ENCODE measurements around the gene MAN1B1.
A peak's percentile ranks its signal among the peaks of the same experiment; 100 is the strongest.
"Not testable (repeated sequence)": the region's sequence is repeated elsewhere in the genome, so short reads cannot be mapped to it uniquely, and the experiment has no call there.

Gene MAN1B1

DNA sequence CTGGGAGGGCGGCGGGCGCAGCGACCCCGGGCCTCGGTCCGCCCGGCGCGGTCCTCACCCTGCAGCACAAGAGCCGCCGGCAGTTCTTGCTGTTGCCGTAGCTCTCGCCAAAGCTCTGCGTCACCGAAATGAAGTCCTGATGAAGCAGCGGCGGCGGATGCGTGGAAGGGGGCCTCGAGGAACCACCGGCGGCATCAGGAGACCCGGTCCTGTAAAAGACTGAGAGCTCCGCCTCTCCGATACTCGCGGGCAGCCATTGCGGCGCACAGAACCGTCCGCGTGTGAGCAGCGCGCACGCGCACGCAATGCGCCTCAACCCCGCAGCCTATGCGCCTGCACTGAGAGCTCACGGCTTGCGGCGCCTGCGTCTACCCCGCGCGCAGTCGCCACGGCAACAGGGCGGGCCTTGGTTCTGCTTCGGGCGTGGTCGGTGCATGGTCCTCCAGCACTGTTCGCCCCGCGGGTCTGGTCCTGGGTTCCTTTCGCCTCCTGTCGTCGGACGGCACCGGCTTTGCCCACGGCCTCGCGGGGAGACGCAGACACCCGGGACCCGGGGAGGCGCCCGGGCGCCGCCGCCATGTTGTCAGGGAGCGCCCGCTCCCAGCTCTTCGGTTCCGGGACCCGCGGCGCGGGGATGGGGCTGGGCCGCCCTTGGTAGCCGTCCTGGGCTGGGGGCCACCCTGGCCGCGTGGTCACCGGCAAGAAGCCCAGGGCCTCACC lies 42.8 kb downstream of the MAN1B1 start:
- peak; percentile 56 to 91 for DNase-seq

GRCh38 chr9:137130176-137130755 lies 43.5 kb downstream of the MAN1B1 start:
- DNase-seq: no peak

GRCh38 chr9:137134191-137134590 lies 47.4 kb downstream of the MAN1B1 start:
- no peak for DNase-seq

DNA sequence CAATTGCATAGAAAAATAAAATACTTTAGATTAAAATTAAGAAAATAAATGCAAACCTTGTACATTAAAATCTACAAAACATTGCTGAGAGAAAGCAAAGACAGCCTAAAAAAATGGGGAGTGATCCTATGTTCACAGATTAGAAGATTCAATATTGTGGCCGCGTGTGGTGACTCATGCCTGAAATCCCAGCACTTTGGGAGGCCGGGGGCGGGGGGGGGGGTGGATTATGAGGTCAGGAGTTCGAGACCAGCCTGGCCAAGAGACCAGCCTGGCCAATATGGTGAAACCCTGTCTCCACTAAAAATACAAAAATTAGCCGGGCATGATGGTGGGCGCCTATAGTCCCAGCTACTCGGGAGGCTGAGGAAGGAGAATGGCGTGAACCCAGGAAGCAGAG lies 48.4 kb downstream of the MAN1B1 start:
- DNase-seq: not testable (repeated sequence)

DNA sequence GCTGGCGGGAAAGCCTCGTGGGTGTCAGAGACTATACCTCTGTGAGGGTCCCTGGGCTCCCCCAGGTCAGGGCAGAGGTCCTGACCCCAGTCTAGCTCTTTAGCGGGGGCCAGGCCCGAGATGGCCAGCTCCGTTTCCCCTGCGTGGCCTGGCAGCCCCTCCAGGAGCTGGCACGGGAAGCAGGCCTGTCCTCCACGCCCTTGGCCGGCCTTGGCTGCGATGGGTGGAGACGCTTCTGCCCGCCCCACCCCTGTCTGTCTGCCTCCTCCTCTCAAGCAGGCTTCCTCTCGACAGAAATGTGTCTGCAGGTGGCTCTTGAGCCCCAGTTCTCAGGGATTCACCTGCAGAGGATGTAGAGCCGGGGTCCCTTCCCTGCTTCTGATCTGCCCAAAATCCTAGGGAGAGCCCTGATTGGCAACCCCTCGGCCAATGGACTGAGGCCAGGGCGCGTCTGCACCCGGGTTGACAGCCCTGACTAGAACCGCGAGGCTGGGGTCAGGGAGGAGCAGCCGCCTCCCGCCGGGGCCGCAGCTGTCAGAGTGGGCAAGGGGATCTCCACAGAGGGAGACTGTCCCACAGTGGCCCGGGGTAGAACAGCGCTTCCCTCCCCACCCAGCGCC lies 49.6 kb downstream of the MAN1B1 start:
- no peak for DNase-seq

GRCh38 chr9:137136881-137137607 lies 50.3 kb downstream of the MAN1B1 start:
- DNase-seq: no peak

DNA sequence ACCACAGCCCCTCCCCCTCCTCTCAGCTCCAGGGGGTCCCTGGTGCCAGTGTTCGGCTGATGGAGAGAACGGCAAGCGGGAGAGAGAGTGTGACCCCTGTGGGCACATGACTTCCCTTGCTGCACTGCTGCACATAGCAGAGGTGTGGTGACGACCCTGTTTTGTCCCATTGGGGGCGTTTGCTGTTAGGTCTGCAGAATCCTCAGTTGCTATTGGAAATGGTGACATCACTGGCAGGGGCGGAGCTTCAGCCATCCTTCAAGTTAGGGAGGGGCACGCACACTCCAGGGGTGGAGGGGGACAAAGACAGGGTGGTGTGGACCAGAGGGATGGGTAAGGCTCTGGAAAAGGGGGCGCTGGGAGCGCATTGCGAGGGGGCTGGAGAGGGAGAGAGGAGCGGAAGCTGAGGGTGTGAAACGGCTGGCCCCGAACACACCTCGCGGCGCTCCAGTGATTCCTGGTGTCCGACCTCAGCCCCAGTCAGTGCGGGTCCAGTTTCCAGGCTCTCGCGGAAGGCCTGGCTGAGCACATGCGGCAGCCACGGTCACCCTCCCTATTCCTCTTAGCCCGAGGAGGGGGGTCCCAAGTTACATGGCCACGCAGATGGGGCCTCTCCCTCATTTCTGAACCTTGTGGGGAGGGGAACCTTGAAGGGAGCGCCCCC lies 51.4 kb downstream of the MAN1B1 start:
- peak in 1 of 2 experiments; percentile 52 for DNase-seq

GRCh38 chr9:137138722-137139467 lies 52.1 kb downstream of the MAN1B1 start, which contains the start of gene GRIN1:
Gene GRIN1, plus strand, starts transcription at chr9:137139154. Its CDS starts 333 bp downstream, at chr9:137139487.
- DNase-seq: no peak

- no peak for DNase-seq
Observed at GRCh38 chr9:137139468-137140150, 52.8 kb downstream of the MAN1B1 start.

DNA sequence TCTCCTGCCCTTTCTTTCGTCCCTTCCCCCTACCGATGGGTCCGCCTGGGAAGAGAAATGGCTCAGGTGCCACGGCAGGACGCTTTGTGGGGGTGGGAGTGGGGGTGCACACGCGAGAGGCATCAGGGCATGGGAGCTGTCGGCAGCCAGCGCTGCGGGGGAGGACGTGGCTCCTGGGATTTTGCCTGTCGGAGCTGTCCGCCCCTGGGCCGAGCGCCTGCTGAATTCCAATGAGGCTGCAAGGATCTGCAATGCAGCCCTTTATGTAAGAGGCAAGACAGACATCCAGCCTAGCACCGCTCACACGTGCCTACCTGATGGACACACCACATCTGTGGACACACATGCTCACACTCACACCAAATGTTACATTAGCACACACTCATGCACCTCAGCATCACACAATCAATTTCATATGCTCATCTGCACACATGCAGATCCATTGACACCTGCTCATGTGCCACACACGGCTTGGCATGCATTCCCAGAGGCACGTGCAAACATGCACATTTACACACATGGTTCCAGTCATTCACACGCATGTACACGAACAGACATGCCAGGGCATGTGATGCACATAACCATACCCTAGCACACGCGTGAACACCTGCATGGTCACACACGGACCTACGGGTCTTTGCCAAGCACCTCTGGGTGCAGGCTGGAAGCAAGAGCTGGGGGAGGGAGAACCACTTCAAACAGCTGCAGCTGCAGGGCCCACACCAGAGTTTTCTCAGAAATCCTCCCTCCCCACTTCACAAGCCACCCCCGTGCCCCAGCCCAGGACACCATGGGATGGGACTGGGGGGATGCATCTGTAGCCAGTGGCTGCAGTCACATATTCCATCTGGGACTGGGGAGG lies 53.6 kb downstream of the MAN1B1 start:
- DNase-seq: no peak

DNA sequence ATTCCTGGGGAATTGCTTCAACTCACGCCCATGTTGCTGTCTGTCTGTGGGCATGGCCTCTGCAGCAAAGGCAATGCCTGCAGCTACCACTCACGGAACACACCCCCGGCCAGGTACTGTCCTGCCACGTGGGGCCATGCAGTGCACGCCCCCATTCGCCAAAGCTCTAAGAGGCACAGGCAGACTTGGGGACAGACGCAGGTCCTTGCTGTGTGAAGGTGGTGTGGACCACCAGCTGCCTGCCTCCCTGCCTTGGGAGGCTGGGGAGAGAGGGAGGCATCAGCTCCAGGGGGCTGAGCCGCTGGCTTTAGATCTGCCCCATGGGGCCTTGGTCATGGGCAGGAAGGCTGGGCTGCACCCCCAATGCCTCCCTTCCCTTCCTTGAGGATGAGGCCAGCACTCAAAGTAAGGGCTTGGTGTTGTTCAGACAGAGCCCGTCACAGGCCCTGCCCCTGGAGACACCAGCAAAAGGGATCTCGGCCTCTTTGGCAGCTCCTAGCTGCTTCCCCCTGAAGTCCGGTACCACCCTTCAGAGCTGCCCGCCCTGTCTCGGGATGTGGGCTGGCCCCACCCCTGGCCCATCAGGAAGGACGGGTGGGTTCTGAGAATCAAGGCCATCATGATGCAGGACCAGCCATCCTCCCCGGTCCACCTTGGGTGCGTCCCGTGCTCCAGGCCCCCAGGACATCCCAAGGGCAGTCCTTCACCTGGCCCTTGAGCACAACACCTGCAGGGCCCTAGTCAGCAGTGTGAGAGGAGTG lies 54.4 kb downstream of the MAN1B1 start:
- no peak for DNase-seq

- no peak for DNase-seq
Observed at GRCh38 chr9:137141976-137142936, 55.5 kb downstream of the MAN1B1 start.

GRCh38 chr9:137143459-137143858 lies 56.7 kb downstream of the MAN1B1 start:
- DNase-seq: no peak

GRCh38 chr9:137145731-137146526 lies 59.1 kb downstream of the MAN1B1 start:
- no peak for DNase-seq

DNA sequence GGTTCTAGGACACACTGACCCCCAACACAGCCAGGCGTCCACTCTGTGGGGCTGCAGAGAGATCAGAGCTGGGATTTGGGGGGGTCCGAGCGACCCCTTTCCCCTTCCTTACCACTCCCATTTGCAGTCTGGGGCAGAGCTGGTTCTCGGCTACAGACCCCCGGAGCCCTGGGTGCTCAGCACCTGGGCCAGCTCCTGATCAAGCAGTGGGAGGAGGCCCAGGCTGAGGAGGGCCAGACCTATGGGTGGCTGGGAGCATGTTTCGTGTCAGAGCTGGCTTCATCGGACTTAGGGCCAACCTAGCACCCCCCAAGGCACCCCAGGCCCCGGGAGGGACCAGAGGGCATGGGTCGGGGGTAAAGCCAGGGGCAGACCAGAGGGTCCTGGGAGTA lies 59.7 kb downstream of the MAN1B1 start:
- DNase-seq: no peak

- DNase-seq: no peak
Observed at GRCh38 chr9:137147091-137147792, 60.5 kb downstream of the MAN1B1 start.

- no peak for DNase-seq
Observed at GRCh38 chr9:137147793-137148160, 61.0 kb downstream of the MAN1B1 start.

All from NCI-H526 (cell line).